Adrenal gland (tissue), 12 donors: ENCODE measurements around the gene EPHA4. TPM values are rescaled to one million over a fixed set of nuclear protein-coding genes. Genes with fewer than 3 reads are reported as not detected.

ENCODE experiments used
- DNase-seq, 7 donors: peaks; one replicate each; pipeline ENCODE4 v3.0.0-alpha.2; 2019 to 2020
- H3K27ac ChIP-seq, 5 donors: fragments of 200-600 bp; sonication (generic) in 4 of 5; 1 replicate in 3 of 5; 2 replicates in 2 of 5; pipeline versions ENCODE4 v1.5.1 to v1.8.0; 2016 to 2020; ENCODE audit warnings: mild to moderate bottlenecking in 1 of 5
- H3K27me3 ChIP-seq: fragments of 200-600 bp; 2 replicates; pipeline ENCODE4 v1.8.0; 2021
- H3K36me3 ChIP-seq, 2 donors: fragments of 200-600 bp; replicated peaks in 1 of 2; 1 replicate in 1 of 2; 2 replicates in 1 of 2; pipeline versions ENCODE4 v1.5.1 to v1.8.0; 2018 to 2022
- H3K4me1 ChIP-seq, 2 donors: fragments of 200-600 bp; replicated peaks in 1 of 2; 1 replicate in 1 of 2; 2 replicates in 1 of 2; pipeline versions ENCODE4 v1.5.1 to v1.8.0; 2018 to 2021
- H3K4me3 ChIP-seq, 4 donors: fragments of 200-600 bp; sonication (generic) in 3 of 4; one replicate each; pipeline ENCODE4 v1.5.1; 2016 to 2018
- H3K9me3 ChIP-seq, 3 donors: fragments of 200-600 bp; sonication (generic) in 1 of 3; replicated peaks in 1 of 3; 1 replicate in 2 of 3; 2 replicates in 1 of 3; pipeline versions ENCODE4 v1.5.1 to v1.8.0; 2016 to 2021
- CTCF ChIP-seq, 6 experiments: fragments of 450-650 bp in 4 of 6; fragments of 200-600 bp in 2 of 6; sonication (generic) in 1 of 6; IDR thresholded peaks; 1 replicate in 5 of 6; 2 replicates in 1 of 6; pipeline versions ENCODE4 v1.5.1 to v1.8.0; 2016 to 2021; ENCODE audit warnings: antibody characterized with exemption in 6 of 6, mild to moderate bottlenecking in 2 of 6, moderate library complexity in 1 of 6
- POLR2A ChIP-seq, 2 donors: fragments of 450-650 bp; IDR thresholded peaks; one replicate each; pipeline ENCODE4 v1.6.1; 2017; ENCODE audit warnings: antibody characterized with exemption in 2 of 2, mild to moderate bottlenecking in 2 of 2, moderate library complexity in 1 of 2
- whole genome bisulfite sequencing, 4 donors: extraction: QIAGEN DNeasy Blood & Tissue Kit in 2 of 4; methylation state at CpG; one replicate each; pipeline versions ENCODE4 v1.1.5 to v1.1.7; 2013 to 2017; 5-methylcytosine and 5-hydroxymethylcytosine counted together
- intact Hi-C, 2 donors: fragments of 100-400 bp; cut with DNase I; formaldehyde crosslinking; loops; one replicate each; pipeline versions ENCODE4 v1.14.1 to v1.15.0; 2022 to 2023
- polyA plus RNA-seq, 3 donors: library from polyadenylated mRNA; stranded (reverse); fragments of 200-250 nt in 2 of 3; fragments of 350-450 nt in 1 of 3; fragmentation: Illumina TruSeq in 1 of 3; extraction: RNeasy Lipid Tissue Mini Kit (QIAGEN cat#74804) in 1 of 3; gene quantifications; one replicate each; pipeline ENCODE4 v1.2.3, GENCODE V29; 2013 to 2014
- total RNA-seq, 9 donors: library from RNA; depleted of rRNA in 4 of 9; stranded (reverse); fragments of >200 nt in 4 of 9; fragments of 120-200 nt in 1 of 9; fragmentation: NEBNext Ultra II Directional in 1 of 9; extraction: Animal tissue kit (Norgen Biotek cat#: 25700) in 1 of 9; gene quantifications; one replicate each; pipeline versions ENCODE4 v1.1.0 to v1.2.4, GENCODE V29; 2013 to 2023
- donor health status: healthy with polysubstance abuse.
- donor health status: Bipolar disorder and iron deficiency.
- donor health status: DM: yes; HTN: yes; CAD: no.
- donor health status: DM: no; HTN: no; CAD: no.
- donor health status: DM: no; HTN: no; CAD: no.
- donor health status: DM: yes; HTN: yes; CAD: no.

The EPHA4 gene
- total and polyA plus RNA-seq, 12 donors, result 3.0 to 72.9 (median 12.1) TPM

- H3K27ac ChIP-seq, result no peak overlapping the region
- intact Hi-C loops, result no loop called here
- WGBS, 4 donors, result 92 to 97% (median 93%) methylated on average over 2 of the region's 2 CpGs
Measured at GRCh38 chr2:221428896-221429295, 143.2 kb downstream of the EPHA4 start.

GRCh38 chr2:221426929-221427328 lies 145.2 kb downstream of the EPHA4 start:
- TF ChIP-seq POLR2A (IDR thresholded peaks at IDR 0.05) (no peak), CTCF (IDR thresholded peaks at IDR 0.05) (no peak)
- Histone ChIP-seq H3K4me3 (no peak overlapping the region), H3K4me1 (no peaks in the 10 kb centered on the region), H3K27ac (no peak overlapping the region), H3K36me3 (no peaks in the 10 kb centered on the region), H3K9me3 (no peaks in the 10 kb centered on the region), H3K27me3 (no peaks in the 10 kb centered on the region)
- 84 to 95% (median 88%) methylated on average over 6 of the region's 6 CpGs for WGBS, 4 donors
- intact Hi-C loops, result no loop called here
- no peak for DNase-seq

More at GRCh38 chr2:221428896-221429295, 143.2 kb downstream of the EPHA4 start:
- Histone ChIP-seq H3K4me3 (no peak overlapping the region), H3K9me3 (no peaks in the 10 kb centered on the region), H3K27me3 (no peaks in the 10 kb centered on the region), H3K4me1 (no peaks in the 10 kb centered on the region), H3K36me3 (no peaks in the 10 kb centered on the region)
- TF ChIP-seq CTCF (IDR thresholded peaks at IDR 0.05) (no peak), POLR2A (IDR thresholded peaks at IDR 0.05) (no peak)
- no peak for DNase-seq

- WGBS, 4 donors, result 89 to 98% (median 93%) methylated on average over 8 of the region's 8 CpGs
- H3K27ac ChIP-seq, result no peak overlapping the region
- no peak for DNase-seq
- no peaks in the 10 kb centered on the region for H3K4me1 ChIP-seq
- no peak overlapping the region for H3K4me3 ChIP-seq
- TF ChIP-seq POLR2A (IDR thresholded peaks at IDR 0.05) (no peak), CTCF (IDR thresholded peaks at IDR 0.05) (no peak)
- no peaks in the 10 kb centered on the region for H3K9me3 ChIP-seq
- intact Hi-C loops, result no loop called here
- H3K27me3 ChIP-seq, result no peaks in the 10 kb centered on the region
- H3K36me3 ChIP-seq, result no peaks in the 10 kb centered on the region
Measured at GRCh38 chr2:221425891-221426290, 146.2 kb downstream of the EPHA4 start.

DNA sequence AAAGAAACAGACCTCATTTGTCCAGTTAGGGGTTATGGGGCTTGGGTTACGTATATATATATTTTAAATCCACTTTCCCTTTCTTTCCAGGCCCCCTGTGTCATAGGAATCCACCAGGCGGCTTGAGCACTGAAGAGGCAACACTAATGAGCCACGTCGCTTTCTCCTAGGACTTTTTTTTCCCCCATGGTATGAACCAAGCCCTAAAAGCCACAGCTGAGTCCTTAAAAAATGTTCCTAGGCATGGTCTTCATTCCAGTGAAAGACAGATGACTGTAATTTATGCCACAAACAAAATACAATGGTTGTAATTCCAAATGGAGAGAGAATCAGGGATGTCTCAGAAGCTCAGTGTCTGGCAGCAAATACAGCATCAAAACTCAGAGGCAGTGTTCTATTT lies 146.8 kb downstream of the EPHA4 start:
- no peak overlapping the region for H3K27ac ChIP-seq
- 93 to 94% (median 93%) methylated on average over 4 of the region's 4 CpGs for WGBS, 4 donors
- H3K27me3 ChIP-seq, result no peaks in the 10 kb centered on the region
- no peak overlapping the region for H3K4me3 ChIP-seq
- no peak for DNase-seq
- H3K4me1 ChIP-seq, result no peaks in the 10 kb centered on the region
- H3K9me3 ChIP-seq, result no peaks in the 10 kb centered on the region
- no peaks in the 10 kb centered on the region for H3K36me3 ChIP-seq
- intact Hi-C loops, result no loop called here
- TF ChIP-seq CTCF (IDR thresholded peaks at IDR 0.05), result no peak
- TF ChIP-seq POLR2A (IDR thresholded peaks at IDR 0.05), result no peak
